GM18498 (cell line): ENCODE measurements around the gene NLRP12.
A peak's percentile ranks its signal among the peaks of the same experiment; 100 is the strongest.
"Not testable (repeated sequence)": the region's sequence is repeated elsewhere in the genome, so short reads cannot be mapped to it uniquely, and the experiment has no call there.

ENCODE experiments used
- ATAC-seq: cut with Tn5 transposase; IDR thresholded peaks from one replicate; pipeline ENCODE4 v1.9.1; 2021; ENCODE audit warnings: mild to moderate bottlenecking, moderate library complexity; ENCODE audit not compliant: unreplicated experiment

The NLRP12 gene, protein sequence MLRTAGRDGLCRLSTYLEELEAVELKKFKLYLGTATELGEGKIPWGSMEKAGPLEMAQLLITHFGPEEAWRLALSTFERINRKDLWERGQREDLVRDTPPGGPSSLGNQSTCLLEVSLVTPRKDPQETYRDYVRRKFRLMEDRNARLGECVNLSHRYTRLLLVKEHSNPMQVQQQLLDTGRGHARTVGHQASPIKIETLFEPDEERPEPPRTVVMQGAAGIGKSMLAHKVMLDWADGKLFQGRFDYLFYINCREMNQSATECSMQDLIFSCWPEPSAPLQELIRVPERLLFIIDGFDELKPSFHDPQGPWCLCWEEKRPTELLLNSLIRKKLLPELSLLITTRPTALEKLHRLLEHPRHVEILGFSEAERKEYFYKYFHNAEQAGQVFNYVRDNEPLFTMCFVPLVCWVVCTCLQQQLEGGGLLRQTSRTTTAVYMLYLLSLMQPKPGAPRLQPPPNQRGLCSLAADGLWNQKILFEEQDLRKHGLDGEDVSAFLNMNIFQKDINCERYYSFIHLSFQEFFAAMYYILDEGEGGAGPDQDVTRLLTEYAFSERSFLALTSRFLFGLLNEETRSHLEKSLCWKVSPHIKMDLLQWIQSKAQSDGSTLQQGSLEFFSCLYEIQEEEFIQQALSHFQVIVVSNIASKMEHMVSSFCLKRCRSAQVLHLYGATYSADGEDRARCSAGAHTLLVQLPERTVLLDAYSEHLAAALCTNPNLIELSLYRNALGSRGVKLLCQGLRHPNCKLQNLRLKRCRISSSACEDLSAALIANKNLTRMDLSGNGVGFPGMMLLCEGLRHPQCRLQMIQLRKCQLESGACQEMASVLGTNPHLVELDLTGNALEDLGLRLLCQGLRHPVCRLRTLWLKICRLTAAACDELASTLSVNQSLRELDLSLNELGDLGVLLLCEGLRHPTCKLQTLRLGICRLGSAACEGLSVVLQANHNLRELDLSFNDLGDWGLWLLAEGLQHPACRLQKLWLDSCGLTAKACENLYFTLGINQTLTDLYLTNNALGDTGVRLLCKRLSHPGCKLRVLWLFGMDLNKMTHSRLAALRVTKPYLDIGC

GRCh38 chr19:53824134-53824611, at the start of gene NLRP12:
NLRP12 (minus strand) TSS chr19:53824314; CDS start chr19:53824174, 140 bp downstream.
- ATAC-seq, result no peak

GRCh38 chr19:53872762-53873161, 48.6 kb upstream of the NLRP12 start:
- no peak for ATAC-seq

DNA sequence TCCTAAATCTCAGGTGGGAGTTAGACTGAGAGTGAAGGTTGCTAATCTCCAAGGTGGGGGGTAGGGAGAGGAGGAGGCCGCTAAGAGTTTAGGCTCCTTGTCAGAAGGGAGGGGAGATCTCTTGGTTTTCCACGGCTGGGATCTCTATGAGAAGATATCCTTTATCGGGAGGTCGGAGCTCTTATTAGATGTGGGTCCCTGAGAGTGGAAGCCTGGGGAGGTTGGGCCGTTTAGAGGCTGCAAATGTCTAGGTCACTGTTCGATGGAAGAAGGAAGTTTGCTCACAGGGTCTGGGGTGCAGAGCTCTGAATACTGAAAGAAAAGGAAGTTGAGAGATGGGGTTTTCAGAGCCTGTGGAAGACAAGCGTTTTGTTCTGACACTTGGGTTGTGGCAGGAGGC, 47.3 kb upstream of the NLRP12 start:
- no peak for ATAC-seq

- no peak for ATAC-seq
These were observed 46.4 kb upstream of the NLRP12 start for GRCh38 chr19:53870485-53870844.

GRCh38 chr19:53869805-53870484, 45.8 kb upstream of the NLRP12 start:
- ATAC-seq, result not testable (repeated sequence)

DNA sequence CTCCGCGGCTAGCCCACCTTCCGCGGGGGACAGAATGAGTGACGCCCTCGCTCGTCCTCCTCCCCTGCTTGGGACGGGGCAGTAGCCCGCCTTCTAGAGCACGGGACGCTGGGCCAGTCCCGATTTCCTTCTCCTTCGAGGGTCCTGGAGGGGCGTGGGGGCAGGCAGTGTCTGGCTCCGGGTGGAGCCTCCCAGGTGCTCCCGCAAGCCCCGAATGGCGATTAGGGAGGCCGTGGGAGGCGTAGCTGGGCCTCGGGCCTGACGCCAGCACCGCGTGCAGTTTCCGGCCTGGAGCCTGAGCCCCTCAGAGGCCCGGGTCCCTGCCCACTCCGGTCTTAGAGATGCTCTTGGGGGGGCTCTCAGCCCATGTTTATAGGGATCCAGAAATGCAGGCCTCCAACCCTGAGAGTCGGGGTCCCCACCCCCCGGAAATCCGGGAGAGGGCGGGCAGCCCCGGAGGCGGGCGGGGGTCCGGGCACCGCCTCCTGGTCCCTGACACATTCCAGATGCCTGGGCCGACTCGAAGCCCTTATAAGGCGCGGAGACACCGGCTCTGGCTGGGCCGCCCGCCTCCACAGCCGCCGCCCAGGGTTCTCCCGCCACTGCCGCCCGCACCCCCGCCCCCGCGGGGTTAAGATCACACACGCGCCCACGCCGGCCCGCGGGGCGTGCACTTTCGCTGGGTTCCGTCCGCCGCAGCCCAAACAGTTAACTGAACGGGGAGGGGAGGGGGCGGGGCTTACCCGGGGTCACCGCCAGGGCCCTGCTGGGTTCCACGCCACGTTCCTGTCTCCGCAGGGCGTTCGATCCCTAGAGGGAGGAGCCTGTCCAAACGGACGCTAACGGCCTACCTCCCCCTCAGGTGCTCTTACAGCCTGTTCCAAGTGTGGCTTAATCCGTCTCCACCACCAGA, 45.0 kb upstream of the NLRP12 start:
- ATAC-seq, result peak; percentile 50

- ATAC-seq, result no peak
These were observed 44.2 kb upstream of the NLRP12 start for GRCh38 chr19:53868091-53868891.

DNA sequence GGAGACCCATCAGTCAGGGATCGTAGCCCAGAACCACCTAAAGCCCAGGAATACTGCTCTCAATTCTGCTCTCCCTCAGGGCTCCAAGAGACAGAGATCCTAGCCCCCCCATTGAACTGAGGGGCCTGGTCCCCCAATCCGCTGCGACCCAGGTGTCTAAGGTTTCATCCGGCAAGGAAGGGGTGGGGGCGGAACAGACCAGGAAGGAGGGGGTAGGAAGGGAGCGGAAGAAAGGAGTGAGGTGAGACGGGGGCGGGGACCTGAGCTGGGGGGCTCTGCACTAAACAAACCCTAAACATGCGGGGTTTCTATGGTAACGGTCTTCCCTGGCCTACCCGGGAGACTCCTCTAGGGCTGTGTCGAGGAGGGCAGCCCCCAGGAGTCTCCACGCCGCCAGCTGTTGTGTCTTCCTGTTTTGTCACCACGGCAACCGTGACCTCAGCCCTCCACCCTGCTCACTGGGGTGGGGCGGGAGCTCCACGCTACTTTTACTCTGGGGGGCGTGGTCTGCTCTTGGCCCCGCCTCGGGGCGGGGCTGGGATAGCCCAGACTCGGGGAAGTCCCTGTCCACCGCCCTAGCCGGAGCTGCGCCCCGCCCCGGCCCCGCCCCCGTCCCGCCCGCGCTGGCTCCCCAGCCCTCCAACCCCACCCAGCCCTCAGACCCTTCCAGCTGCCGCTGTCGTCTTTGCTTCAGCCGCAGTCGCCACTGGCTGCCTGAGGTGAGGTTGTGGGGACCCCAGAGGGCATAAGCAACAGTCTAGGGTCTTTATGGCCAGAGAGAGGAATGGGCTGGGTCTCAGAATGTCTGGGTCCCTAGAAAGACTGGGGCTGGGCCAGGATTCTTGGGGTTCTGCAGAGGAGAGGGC, 43.3 kb upstream of the NLRP12 start, which contains the start of gene MYADM:
Gene MYADM, plus strand, starts transcription at position 659 of the 866 bp plus-strand sequence. CDS start 5,647 bp downstream, outside the sequence.
- ATAC-seq, result peak; percentile 74

DNA sequence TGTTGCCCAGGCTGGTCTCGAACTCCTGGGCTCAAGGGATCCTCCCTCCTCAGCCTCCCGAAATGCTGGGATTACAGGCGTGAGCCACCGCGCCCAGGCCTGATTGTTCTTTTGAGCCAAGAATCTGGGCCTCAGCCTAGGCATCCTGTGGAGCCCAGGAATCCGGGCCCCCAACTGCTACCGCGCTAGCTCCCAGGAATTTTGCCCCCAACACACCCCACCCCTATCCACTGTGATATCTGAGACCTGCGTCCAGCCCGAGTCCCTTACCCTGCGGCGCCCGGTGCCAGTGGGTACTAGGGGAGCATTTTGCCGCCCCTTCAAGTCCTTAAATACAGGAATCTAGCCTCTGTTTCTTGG, 42.7 kb upstream of the NLRP12 start:
- ATAC-seq, result no peak

GRCh38 chr19:53865918-53866864, 42.1 kb upstream of the NLRP12 start:
- no peak for ATAC-seq

DNA sequence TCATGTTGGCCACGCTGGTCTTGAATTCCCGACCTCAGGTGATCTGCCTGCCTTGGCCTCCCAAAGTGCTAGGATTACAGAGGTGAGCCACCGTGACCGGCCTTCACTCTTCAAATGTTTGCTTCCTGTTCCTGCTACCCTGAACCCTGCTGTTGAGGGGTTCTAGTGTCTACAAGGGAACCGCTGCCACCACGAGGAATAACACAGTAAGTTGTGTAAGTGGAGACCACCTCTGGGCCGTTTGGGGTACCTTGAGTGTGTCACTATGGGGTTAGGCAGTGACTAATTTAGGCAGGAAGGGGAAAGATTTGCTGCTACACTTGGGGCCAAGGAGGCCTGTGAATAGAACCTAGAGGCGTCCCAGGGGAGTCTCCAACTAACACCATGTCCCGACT, 41.4 kb upstream of the NLRP12 start:
- no peak for ATAC-seq

GRCh38 chr19:53864308-53864836, 40.3 kb upstream of the NLRP12 start:
- ATAC-seq, result no peak

- ATAC-seq, result peak; percentile 62
These were observed 29.6 kb upstream of the NLRP12 start for GRCh38 chr19:53853707-53854106.

DNA sequence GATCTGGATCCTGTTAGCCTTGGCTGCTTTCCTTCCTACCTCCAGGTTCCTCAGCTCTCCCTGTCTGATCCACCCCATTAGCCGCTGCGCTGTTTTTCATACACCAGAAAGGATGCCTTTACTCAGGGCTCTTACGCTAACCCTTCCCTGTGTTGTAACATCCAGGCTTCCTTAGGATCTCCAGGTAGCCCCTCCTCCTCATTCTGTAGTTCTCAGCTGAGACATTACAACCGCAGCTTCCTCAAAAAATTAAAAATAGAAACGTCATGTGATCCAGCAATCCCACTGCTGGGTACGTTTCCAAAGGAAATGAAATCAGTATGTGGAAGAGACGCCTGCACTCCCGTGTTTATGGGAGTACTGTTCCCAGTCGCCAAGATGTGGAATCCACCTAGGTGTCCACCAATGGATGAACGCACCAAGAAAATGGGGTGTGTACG, 25.1 kb upstream of the NLRP12 start:
- ATAC-seq, result no peak

GRCh38 chr19:53847555-53847954, 23.4 kb upstream of the NLRP12 start:
- ATAC-seq, result no peak

DNA sequence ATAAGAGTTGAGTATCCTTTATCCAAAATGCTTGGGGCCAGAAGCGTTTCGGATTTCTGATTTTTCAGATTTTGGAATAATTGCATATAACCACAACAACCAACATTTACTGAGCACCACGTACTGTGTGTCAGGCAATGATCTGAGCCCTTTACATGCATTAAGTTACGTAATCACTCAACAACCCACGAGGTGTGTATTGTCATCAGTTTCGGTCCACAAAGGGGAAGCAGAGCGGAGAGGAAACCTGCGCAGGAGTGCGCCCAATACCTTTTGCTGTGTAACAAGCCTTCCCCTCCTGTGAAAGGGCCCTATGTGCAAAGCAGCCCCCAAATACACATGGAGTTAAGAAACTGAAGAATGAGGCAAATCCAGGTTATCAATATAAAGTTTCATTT, 20.7 kb upstream of the NLRP12 start:
- no peak for ATAC-seq

GRCh38 chr19:53840914-53841313, 16.8 kb upstream of the NLRP12 start:
- ATAC-seq, result not testable (repeated sequence)
